GM23248 (cell line): ENCODE data around the gene SELENOS.

Experiments
- EZH2 ChIP-seq: fragments of 200-600 bp; sonication (generic); IDR thresholded peaks from 2 replicates; pipeline ENCODE4 v1.6.1; 2018; ENCODE audit warnings: antibody characterized with exemption, mild to moderate bottlenecking; ENCODE audit not compliant: insufficient read depth, poor library complexity, severe bottlenecking
- EZH2phosphoT487 ChIP-seq: fragments of 200-600 bp; sonication (generic); IDR thresholded peaks from 2 replicates; pipeline ENCODE4 v1.6.1; 2018; ENCODE audit warnings: antibody characterized with exemption, moderate library complexity, mild to moderate bottlenecking, low read depth; ENCODE audit not compliant: insufficient read depth

DNA sequence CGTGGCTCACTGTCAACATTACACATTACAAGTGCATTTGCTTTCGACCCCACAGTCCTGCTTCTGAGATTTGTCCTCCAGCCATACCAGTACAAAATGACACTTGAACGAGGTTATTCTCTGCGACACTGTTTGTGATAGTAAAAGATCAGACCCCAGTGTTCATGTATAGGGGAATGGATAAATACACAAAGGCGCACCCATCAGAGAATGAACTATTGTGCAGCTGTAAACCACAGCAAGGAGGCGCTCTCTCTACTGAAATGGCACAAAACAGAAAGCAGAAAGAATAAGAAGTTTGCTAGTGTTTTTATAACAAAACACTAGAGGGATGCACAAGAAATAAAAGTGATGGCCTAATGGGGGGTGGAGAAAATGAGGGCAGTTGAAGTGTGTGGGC is 20.5 kb downstream of the SELENOS start:
- TF ChIP-seq EZH2: no peak
- TF ChIP-seq EZH2phosphoT487: no peak
